Measurements from ENCODE around the gene PRSS38.

The PRSS38 gene

GRCh38 chr1:227779685-227780084, 35.8 kb upstream of the PRSS38 start:
- no peak for DNase-seq

- DNase-seq = no peak
Measured at GRCh38 chr1:227780101-227781044, 35.1 kb upstream of the PRSS38 start.

GRCh38 chr1:227781314-227781930, 34.1 kb upstream of the PRSS38 start:
- DNase-seq = no peak

GRCh38 chr1:227782226-227782625, 33.2 kb upstream of the PRSS38 start:
- DNase-seq = no peak

GRCh38 chr1:227785094-227785804, 30.2 kb upstream of the PRSS38 start:
- DNase-seq = no peak

- DNase-seq = no peak
Measured at GRCh38 chr1:227785805-227786671, 29.4 kb upstream of the PRSS38 start.

GRCh38 chr1:227786673-227787512, 28.6 kb upstream of the PRSS38 start:
- no peak for DNase-seq

GRCh38 chr1:227787513-227788270, 27.8 kb upstream of the PRSS38 start:
- DNase-seq = peak; percentile 94

- DNase-seq = no peak
Measured at GRCh38 chr1:227788271-227789083, 27.0 kb upstream of the PRSS38 start.

GRCh38 chr1:227789084-227790033, 26.1 kb upstream of the PRSS38 start:
- DNase-seq = no peak

- DNase-seq = no peak
Measured at GRCh38 chr1:227790034-227790400, 25.5 kb upstream of the PRSS38 start.

GRCh38 chr1:227790868-227791267, 24.6 kb upstream of the PRSS38 start:
- DNase-seq = no peak

GRCh38 chr1:227791425-227792143, 23.9 kb upstream of the PRSS38 start:
- DNase-seq = no peak

GRCh38 chr1:227792216-227793078, 23.0 kb upstream of the PRSS38 start:
- no peak for DNase-seq

- no peak for DNase-seq
Measured at GRCh38 chr1:227793079-227793947, 22.2 kb upstream of the PRSS38 start.

Measured in stimulated activated naive CD4-positive, alpha-beta T cell treated with Interleukin-2 at 50 U/mL for 16 hours (primary cell).